ENCODE data around the gene SESN3. TPM values are rescaled to one million over a fixed set of nuclear protein-coding genes. Genes with fewer than 3 reads are reported as not detected.
"Not testable (repeated sequence)": the region's sequence is repeated elsewhere in the genome, so short reads cannot be mapped to it uniquely, and the experiment has no call there.

Gene SESN3
- total RNA-seq, 1 donor from 2014 or later: 84.8 TPM

GRCh38 chr11:95218149-95218548, 12.9 kb downstream of the SESN3 start:
- Mint-ChIP-seq H3K4me1 (ENCODE audit: unreplicated experiment) (peaks cover under 1% of the 10 kb centered on the region), H3K4me3 (ENCODE audit: unreplicated experiment) (no peak overlapping the region), H3K36me3 (ENCODE audit: unreplicated experiment) (peaks cover 6% of the 10 kb centered on the region), H3K27ac (ENCODE audit: unreplicated experiment) (no peak overlapping the region), H3K9me3 (ENCODE audit: unreplicated experiment) (no peaks in the 10 kb centered on the region), H3K27me3 (ENCODE audit: unreplicated experiment) (no peaks in the 10 kb centered on the region)
- TF ChIP-seq, protein P1, sequence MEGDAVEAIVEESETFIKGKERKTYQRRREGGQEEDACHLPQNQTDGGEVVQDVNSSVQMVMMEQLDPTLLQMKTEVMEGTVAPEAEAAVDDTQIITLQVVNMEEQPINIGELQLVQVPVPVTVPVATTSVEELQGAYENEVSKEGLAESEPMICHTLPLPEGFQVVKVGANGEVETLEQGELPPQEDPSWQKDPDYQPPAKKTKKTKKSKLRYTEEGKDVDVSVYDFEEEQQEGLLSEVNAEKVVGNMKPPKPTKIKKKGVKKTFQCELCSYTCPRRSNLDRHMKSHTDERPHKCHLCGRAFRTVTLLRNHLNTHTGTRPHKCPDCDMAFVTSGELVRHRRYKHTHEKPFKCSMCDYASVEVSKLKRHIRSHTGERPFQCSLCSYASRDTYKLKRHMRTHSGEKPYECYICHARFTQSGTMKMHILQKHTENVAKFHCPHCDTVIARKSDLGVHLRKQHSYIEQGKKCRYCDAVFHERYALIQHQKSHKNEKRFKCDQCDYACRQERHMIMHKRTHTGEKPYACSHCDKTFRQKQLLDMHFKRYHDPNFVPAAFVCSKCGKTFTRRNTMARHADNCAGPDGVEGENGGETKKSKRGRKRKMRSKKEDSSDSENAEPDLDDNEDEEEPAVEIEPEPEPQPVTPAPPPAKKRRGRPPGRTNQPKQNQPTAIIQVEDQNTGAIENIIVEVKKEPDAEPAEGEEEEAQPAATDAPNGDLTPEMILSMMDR (IDR thresholded peaks at IDR 0.05): no peak
- no peak for DNase-seq (ENCODE audit: extremely low spot score, unreplicated experiment)

DNA sequence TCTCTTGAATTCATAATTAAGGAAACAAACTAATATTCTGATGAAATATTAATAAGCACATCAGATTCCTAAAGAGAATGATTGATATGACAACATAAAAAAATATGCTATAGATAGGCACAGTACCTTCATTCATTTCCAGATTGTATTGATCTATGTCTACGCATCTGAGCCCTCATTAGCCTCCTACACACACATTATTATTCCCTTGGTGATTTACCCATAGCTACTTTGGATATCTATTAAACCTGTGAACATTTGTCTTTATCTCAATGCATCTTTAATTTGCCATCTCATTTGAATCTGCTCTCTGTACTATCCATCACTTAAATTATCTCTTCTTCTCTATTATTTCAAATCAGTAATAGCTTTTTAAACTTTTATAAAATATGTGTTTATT, 18.4 kb downstream of the SESN3 start:
- Mint-ChIP-seq H3K27me3 (ENCODE audit: unreplicated experiment) (no peaks in the 10 kb centered on the region), H3K9me3 (ENCODE audit: unreplicated experiment) (peaks cover 7% of the 10 kb centered on the region)

DNA sequence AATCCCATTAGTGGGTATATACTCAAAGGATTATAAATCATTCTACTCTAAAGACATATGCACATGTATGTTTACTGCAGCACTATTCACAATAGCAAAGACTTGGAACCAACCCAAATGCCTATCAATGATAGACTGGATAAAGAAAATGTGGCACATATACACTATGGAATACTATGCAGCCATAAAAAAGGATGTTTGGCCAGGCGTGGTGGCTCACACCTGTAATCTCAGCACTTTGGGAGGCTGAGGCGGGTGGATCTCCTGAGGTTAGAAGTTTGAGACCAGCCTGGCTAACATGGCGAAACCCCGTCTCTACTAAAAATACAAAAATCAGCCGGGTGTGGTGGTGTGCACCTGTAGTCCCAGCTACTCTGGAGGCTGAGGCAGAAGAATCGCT, 21.5 kb downstream of the SESN3 start:
- H3K4me1 Mint-ChIP-seq (ENCODE audit: unreplicated experiment); DNase-seq (ENCODE audit: extremely low spot score, unreplicated experiment); H3K27me3 Mint-ChIP-seq (ENCODE audit: unreplicated experiment); H3K27ac Mint-ChIP-seq (ENCODE audit: unreplicated experiment); H3K4me3 Mint-ChIP-seq (ENCODE audit: unreplicated experiment); H3K9me3 Mint-ChIP-seq (ENCODE audit: unreplicated experiment): not testable (repeated sequence)
- H3K36me3 Mint-ChIP-seq (ENCODE audit: unreplicated experiment): peaks cover 17% of the 10 kb centered on the region

More for the DNA sequence above, 18.4 kb downstream of the SESN3 start:
- H3K36me3 Mint-ChIP-seq (ENCODE audit: unreplicated experiment): peaks cover 18% of the 10 kb centered on the region
- H3K4me1 Mint-ChIP-seq (ENCODE audit: unreplicated experiment): peaks cover 4% of the 10 kb centered on the region
- no peak for DNase-seq (ENCODE audit: extremely low spot score, unreplicated experiment)
- no peak overlapping the region for H3K27ac Mint-ChIP-seq (ENCODE audit: unreplicated experiment)
- no peak overlapping the region for H3K4me3 Mint-ChIP-seq (ENCODE audit: unreplicated experiment)
- TF ChIP-seq, protein P1 (IDR thresholded peaks at IDR 0.05): no peak

DNA sequence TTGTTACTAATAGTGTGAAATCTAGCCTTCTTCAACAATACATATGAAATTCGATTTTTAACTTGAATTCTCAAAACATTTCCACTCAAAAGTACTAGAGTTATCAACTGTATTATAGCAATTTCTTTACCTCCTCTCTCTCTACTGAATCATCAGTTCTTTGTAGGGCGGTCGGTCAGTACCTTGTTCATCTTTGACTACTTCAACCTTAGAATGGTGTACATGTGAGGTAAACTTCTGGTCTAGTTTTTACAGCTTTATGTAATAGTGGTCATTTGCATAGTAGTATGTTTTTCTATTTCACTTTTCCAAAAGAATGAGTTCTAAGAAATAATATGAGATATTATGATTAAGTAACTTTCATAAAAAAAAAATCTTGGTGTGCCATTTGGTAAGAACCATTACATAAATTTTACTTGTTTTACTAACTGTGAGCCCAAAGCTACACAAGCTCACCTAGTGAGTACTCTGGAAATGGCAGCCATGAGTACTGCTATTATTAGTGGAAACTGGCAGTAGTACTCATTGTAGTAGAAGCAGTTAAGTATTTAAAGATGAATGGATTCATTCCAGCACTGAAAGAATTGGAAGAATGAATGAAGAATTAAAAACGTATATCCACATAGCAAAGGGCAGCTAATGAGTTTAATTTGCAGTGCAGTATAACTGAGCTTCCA, 30.1 kb downstream of the SESN3 start:
- H3K4me3 Mint-ChIP-seq (ENCODE audit: unreplicated experiment): no peak overlapping the region
- DNase-seq (ENCODE audit: extremely low spot score, unreplicated experiment): no peak
- TF ChIP-seq, protein P1 (IDR thresholded peaks at IDR 0.05): no peak
- peaks cover 9% of the 10 kb centered on the region for H3K36me3 Mint-ChIP-seq (ENCODE audit: unreplicated experiment)
- no peaks in the 10 kb centered on the region for H3K27me3 Mint-ChIP-seq (ENCODE audit: unreplicated experiment)
- no peaks in the 10 kb centered on the region for H3K9me3 Mint-ChIP-seq (ENCODE audit: unreplicated experiment)
- H3K27ac Mint-ChIP-seq (ENCODE audit: unreplicated experiment): no peak overlapping the region
- H3K4me1 Mint-ChIP-seq (ENCODE audit: unreplicated experiment): peaks cover 6% of the 10 kb centered on the region

GRCh38 chr11:95195831-95196230, 35.2 kb downstream of the SESN3 start:
- no peak overlapping the region for H3K4me3 Mint-ChIP-seq (ENCODE audit: unreplicated experiment)

More at GRCh38 chr11:95195831-95196230, 35.2 kb downstream of the SESN3 start:
- no peak for DNase-seq (ENCODE audit: extremely low spot score, unreplicated experiment)
- Mint-ChIP-seq H3K4me1 (ENCODE audit: unreplicated experiment) (peaks cover 3% of the 10 kb centered on the region), H3K9me3 (ENCODE audit: unreplicated experiment) (no peaks in the 10 kb centered on the region), H3K27me3 (ENCODE audit: unreplicated experiment) (no peaks in the 10 kb centered on the region), H3K36me3 (ENCODE audit: unreplicated experiment) (peaks cover 27% of the 10 kb centered on the region), H3K27ac (ENCODE audit: unreplicated experiment) (no peak overlapping the region)
- TF ChIP-seq, protein P1 (IDR thresholded peaks at IDR 0.05): no peak

Measured in osteocyte (in vitro differentiated cells).